Cardiac muscle cell (in vitro differentiated cells and primary cell): Measurements from ENCODE around the gene KLHDC7A. TPM values are rescaled to one million over a fixed set of nuclear protein-coding genes. Genes with fewer than 3 reads are reported as not detected.

ENCODE experiments used
- DNase-seq, 2 donors: peaks; one replicate each; pipeline versions ENCODE4 v3.0.0 to v3.0.0-alpha.2; 2010 to 2017; ENCODE audit warnings: low read depth in 1 of 2, low spot score in 1 of 2
- H3K27ac ChIP-seq: fragments of 200-600 bp; sonication (generic); 2 replicates; pipeline ENCODE4 v1.5.1; 2016
- H3K27me3 ChIP-seq: fragments of 200-600 bp; sonication (generic); 2 replicates; pipeline ENCODE4 v1.6.0; 2016; ENCODE audit warnings: control low read depth
- H3K36me3 ChIP-seq: fragments of 200-600 bp; sonication (generic); 2 replicates; pipeline ENCODE4 v1.5.1; 2016; ENCODE audit warnings: control low read depth
- H3K4me1 ChIP-seq: fragments of 200-600 bp; sonication (generic); 2 replicates; pipeline ENCODE4 v1.8.1; 2017; ENCODE audit warnings: low read depth, mild to moderate bottlenecking, mixed run types
- H3K4me3 ChIP-seq: fragments of 200-600 bp; sonication (generic); 2 replicates; pipeline ENCODE4 v1.5.1; 2016; ENCODE audit warnings: mild to moderate bottlenecking
- H3K9me3 ChIP-seq: fragments of 200-600 bp; sonication (generic); 2 replicates; pipeline ENCODE4 v1.5.1; 2017; ENCODE audit warnings: low read depth, mild to moderate bottlenecking, control low read depth
- CTCF ChIP-seq: IDR thresholded peaks from 2 replicates; pipeline ENCODE4 v1.5.1; 2012; ENCODE audit warnings: low read depth, mild to moderate bottlenecking, low read length
- polyA plus RNA-seq: library from polyadenylated mRNA; unstranded; fragments of >200 nt; fragmentation: Nextera tagmentation; extraction: Ambion mirVana; gene quantifications from 2 replicates; pipeline ENCODE4 v1.2.1, GENCODE V29; 2016
- total RNA-seq: library from RNA; depleted of rRNA; stranded (reverse); fragments of >200 nt; gene quantifications from 2 replicates; pipeline ENCODE4 v1.2.3, GENCODE V29; 2016

Gene KLHDC7A
- total and polyA plus RNA-seq, 2 experiments from 2014 or later, result not detected

- no peak for DNase-seq
- H3K4me3 ChIP-seq, result no peak overlapping the region
Measured at GRCh38 chr1:18530587-18531502, 50.1 kb downstream of the KLHDC7A start.

GRCh38 chr1:18531503-18531845 is 50.7 kb downstream of the KLHDC7A start:
- Histone ChIP-seq H3K27ac (no peak overlapping the region), H3K36me3 (no peaks in the 10 kb centered on the region), H3K9me3 (no peaks in the 10 kb centered on the region), H3K27me3 (no peaks in the 10 kb centered on the region), H3K4me3 (no peak overlapping the region), H3K4me1 (no peaks in the 10 kb centered on the region)
- no peak for DNase-seq
- TF ChIP-seq CTCF, result no peak

More at GRCh38 chr1:18530587-18531502, 50.1 kb downstream of the KLHDC7A start:
- TF ChIP-seq CTCF, result no peak
- H3K36me3 ChIP-seq, result no peaks in the 10 kb centered on the region
- no peak overlapping the region for H3K27ac ChIP-seq
- H3K9me3 ChIP-seq, result no peaks in the 10 kb centered on the region
- H3K4me1 ChIP-seq, result no peaks in the 10 kb centered on the region
- no peaks in the 10 kb centered on the region for H3K27me3 ChIP-seq

- H3K9me3 ChIP-seq, result no peaks in the 10 kb centered on the region
- no peak for DNase-seq
- H3K36me3 ChIP-seq, result no peaks in the 10 kb centered on the region
- no peaks in the 10 kb centered on the region for H3K4me1 ChIP-seq
- H3K27me3 ChIP-seq, result no peaks in the 10 kb centered on the region
- H3K27ac ChIP-seq, result no peak overlapping the region
- TF ChIP-seq CTCF, result no peak
- H3K4me3 ChIP-seq, result no peak overlapping the region
Measured at GRCh38 chr1:18532390-18533170, 51.9 kb downstream of the KLHDC7A start.

GRCh38 chr1:18533259-18533658 is 52.5 kb downstream of the KLHDC7A start:
- H3K27me3 ChIP-seq, result no peaks in the 10 kb centered on the region
- H3K9me3 ChIP-seq, result no peaks in the 10 kb centered on the region
- no peak overlapping the region for H3K4me3 ChIP-seq

GRCh38 chr1:18534810-18535205 is 54.1 kb downstream of the KLHDC7A start:
- no peaks in the 10 kb centered on the region for H3K36me3 ChIP-seq
- H3K4me3 ChIP-seq, result no peak overlapping the region
- no peaks in the 10 kb centered on the region for H3K27me3 ChIP-seq
- H3K9me3 ChIP-seq, result no peaks in the 10 kb centered on the region
- no peak for DNase-seq
- H3K4me1 ChIP-seq, result no peaks in the 10 kb centered on the region
- H3K27ac ChIP-seq, result no peak overlapping the region
- no peak for TF ChIP-seq CTCF

More at GRCh38 chr1:18533259-18533658, 52.5 kb downstream of the KLHDC7A start:
- Histone ChIP-seq H3K4me1 (no peaks in the 10 kb centered on the region), H3K27ac (no peak overlapping the region), H3K36me3 (no peaks in the 10 kb centered on the region)
- DNase-seq, result no peak
- TF ChIP-seq CTCF, result no peak

Other genes starting within 250 kb of the KLHDC7A start
- gene PAX7, start 149.9 kb downstream of the KLHDC7A start, total RNA-seq, result not detected in 2 replicates
- gene PAX7, start 149.9 kb downstream of the KLHDC7A start, polyA plus RNA-seq, result not detected in 2 replicates